HAP-1 (cell line): Measurements from ENCODE around the gene KCND3.

Experiments
- DNase-seq, 2 experiments: peaks; one replicate each; pipeline ENCODE4 v3.0.0-alpha.2; 2016 to 2020; ENCODE audit warnings: low spot score in 2 of 2
- H3K27me3 ChIP-seq: fragments of 250-450 bp; sonication (Bioruptor Pico); 2 replicates; pipeline ENCODE4 v1.5.1; 2020; ENCODE audit warnings: low read depth, mild to moderate bottlenecking, moderate library complexity
- H3K36me3 ChIP-seq: fragments of 250-450 bp; sonication (Bioruptor Pico); replicated peaks from 2 replicates; pipeline ENCODE4 v1.5.1; 2020; ENCODE audit warnings: mild to moderate bottlenecking
- H3K4me1 ChIP-seq: fragments of 250-450 bp; sonication (Bioruptor Pico); 2 replicates; pipeline ENCODE4 v1.5.1; 2020; ENCODE audit warnings: mild to moderate bottlenecking
- H3K4me3 ChIP-seq: fragments of 250-450 bp; sonication (Bioruptor Pico); 2 replicates; pipeline ENCODE4 v1.5.1; 2020; ENCODE audit warnings: mild to moderate bottlenecking, moderate library complexity
- H3K9me3 ChIP-seq: fragments of 250-450 bp; sonication (Bioruptor Pico); 2 replicates; pipeline ENCODE4 v1.5.1; 2020; ENCODE audit warnings: mild to moderate bottlenecking, moderate library complexity
- in situ Hi-C: fragments of 300-500 bp; cut with MboI; formaldehyde crosslinking; loops from 3 replicates; pipeline ENCODE4 v1.14.3; 2020; ENCODE audit warnings: low sequenced_read_pairs, inconsistent platforms, mixed read lengths

KCND3 gene

DNA sequence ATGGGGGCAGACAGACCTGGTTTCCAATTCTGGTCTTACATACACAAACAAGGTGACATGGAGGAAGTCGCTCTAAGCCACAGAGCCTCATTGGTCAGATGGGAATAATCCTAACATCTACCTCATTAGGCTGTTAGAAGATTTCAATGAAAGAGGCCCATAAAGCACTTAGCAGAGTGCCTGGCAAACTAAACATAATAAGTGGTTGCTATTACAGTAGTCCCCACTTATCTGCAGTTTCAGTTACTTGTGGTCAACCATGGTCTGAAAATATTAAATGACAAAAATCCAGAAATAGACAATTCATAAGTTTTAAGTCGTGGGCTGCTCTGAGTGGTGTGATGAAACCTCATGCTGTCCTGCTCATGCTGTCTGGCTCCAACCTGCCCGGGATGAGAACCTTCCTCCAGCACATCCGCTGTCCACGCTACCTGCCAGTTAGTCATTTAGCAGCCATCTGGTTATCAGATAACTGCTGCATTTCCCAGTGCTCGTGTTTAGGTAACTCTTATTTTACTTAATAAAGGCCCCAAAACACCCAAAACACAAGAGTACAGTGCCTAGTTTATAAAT is 121.5 kb downstream of the KCND3 start:
- Histone ChIP-seq H3K4me3 (no peak overlapping the region), H3K4me1 (no peaks in the 10 kb centered on the region), H3K27me3 (peaks cover 25% of the 10 kb centered on the region), H3K36me3 (no peaks in the 10 kb centered on the region), H3K9me3 (no peaks in the 10 kb centered on the region)
- no peak for DNase-seq
- in situ Hi-C loops = no loop called here

DNA sequence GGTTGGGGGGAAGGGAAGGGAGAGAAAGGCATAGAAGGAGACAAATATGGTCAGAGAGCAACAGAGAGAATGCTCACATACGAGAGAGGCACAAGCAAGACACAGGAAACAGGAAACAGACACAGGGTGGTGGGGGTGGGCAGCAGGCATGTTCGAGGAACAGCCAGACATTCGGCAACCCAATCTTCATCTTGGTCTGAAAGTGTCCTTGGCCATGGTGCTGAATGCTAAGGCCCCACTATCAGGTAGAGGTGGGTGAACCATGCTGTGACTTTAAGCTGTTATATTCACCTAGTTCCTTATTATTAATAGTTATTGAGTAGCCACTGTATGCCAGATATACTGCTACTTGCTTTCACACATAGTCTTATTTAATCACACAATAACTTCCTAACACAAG is 124.6 kb downstream of the KCND3 start:
- Histone ChIP-seq H3K4me1 (no peaks in the 10 kb centered on the region), H3K36me3 (no peaks in the 10 kb centered on the region), H3K4me3 (no peak overlapping the region), H3K9me3 (no peaks in the 10 kb centered on the region), H3K27me3 (peaks cover 4% of the 10 kb centered on the region; the same call in 1 of the 2 replicates)
- peak in 1 of 2 experiments; percentile 15 for DNase-seq
- in situ Hi-C loops = no loop called here

DNA sequence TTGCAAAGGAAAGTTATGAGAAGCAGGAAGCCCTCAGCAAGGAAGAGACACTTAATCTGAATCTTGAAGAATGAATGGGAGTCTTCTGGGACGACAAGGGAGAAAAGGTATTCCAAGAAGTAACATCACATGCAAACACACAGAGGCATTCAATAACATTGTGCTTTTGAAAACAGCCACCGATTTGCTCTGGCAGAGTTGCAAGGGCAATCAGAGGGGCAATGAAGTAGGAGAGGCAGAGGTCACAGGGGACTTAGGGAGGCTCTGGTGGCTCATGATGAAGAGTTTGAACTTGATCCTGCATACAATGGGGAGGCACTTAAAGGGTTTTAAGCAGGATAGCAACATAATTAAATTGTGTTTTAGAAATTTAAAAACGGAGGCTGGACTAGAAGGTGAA is 126.1 kb downstream of the KCND3 start:
- Histone ChIP-seq H3K4me3 (no peak overlapping the region), H3K36me3 (no peaks in the 10 kb centered on the region), H3K27me3 (0 out of 2 replicates have a peak, but pooled peaks cover 3% of the 10 kb centered on the region), H3K9me3 (no peaks in the 10 kb centered on the region), H3K4me1 (no peaks in the 10 kb centered on the region)
- no peak for DNase-seq
- in situ Hi-C loops = no loop called here

DNA sequence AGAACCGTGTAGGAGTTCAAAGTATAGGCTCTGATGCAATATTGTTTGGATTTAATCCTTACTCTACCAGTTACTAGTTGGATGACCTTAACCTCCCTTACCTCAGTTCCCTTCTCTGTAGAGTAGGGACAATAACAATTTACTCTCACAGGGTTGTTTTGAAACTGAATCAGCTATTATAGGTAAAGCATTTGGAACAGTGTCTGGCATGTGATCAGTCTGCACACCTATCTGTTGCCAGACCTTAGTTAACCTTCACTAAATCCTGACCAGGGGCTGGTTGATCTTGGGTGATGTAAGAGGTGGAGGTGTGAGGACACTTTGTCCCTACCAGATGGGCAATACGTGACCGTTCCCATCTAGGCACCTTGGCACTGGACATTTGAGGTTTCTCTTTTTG is 126.9 kb downstream of the KCND3 start:
- no peaks in the 10 kb centered on the region for H3K4me1 ChIP-seq
- H3K27me3 ChIP-seq = 0 out of 2 replicates have a peak, but pooled peaks cover 3% of the 10 kb centered on the region
- no peak overlapping the region for H3K4me3 ChIP-seq
- no peaks in the 10 kb centered on the region for H3K9me3 ChIP-seq
- no peak for DNase-seq
- in situ Hi-C loops = no loop called here
- H3K36me3 ChIP-seq = no peaks in the 10 kb centered on the region

DNA sequence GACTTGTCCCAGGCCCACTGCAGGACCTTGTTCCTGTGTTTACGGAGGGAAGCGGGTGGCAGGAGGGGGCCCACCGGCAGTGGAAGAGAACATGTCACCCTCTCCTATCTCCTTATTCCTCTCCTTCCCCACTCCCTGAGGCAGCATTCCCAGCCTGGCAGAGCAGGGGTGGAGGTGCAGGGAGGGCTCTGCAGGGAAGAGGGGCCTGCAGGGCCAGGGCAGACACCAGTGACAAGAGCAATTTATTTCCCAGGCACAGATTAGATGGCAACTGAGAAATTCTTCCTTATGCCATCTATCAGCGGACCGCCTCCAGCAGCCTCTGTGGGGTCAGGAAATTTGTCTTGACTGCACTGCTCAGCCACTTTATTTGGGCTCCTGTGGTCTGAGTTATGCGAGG is 127.9 kb downstream of the KCND3 start:
- H3K36me3 ChIP-seq = no peaks in the 10 kb centered on the region
- no peak overlapping the region for H3K4me3 ChIP-seq
- DNase-seq = no peak
- in situ Hi-C loops = no loop called here
- no peaks in the 10 kb centered on the region for H3K9me3 ChIP-seq
- no peaks in the 10 kb centered on the region for H3K4me1 ChIP-seq
- 0 out of 2 replicates have a peak, but pooled peaks cover 3% of the 10 kb centered on the region for H3K27me3 ChIP-seq

DNA sequence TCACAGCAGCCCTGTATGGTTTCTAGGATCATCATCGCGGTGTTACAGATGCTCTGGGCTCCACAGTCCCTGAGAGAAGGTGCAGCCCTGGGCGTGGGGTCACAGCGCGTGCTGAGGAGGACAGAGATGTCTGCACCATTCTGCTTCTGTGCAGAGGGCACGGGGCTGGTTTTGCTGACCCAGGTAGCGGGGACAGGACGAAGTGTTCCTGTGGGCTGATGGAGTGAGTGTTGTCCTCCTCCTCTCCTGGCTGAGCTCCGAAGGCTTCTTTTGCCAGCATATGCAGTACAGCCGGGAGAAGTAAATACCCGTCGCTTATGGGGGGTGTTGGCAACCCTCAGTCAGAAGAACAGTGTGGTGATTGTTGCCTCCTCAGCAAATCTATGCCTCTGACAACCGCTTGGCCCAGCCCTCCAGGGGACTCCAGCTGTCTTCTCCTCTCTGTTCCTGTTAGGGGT is 132.2 kb downstream of the KCND3 start:
- in situ Hi-C loops = no loop called here
- no peak for DNase-seq
- H3K9me3 ChIP-seq = 0 out of 2 replicates have a peak, but pooled peaks cover 4% of the 10 kb centered on the region
- H3K4me1 ChIP-seq = no peaks in the 10 kb centered on the region
- H3K27me3 ChIP-seq = no peaks in the 10 kb centered on the region
- H3K4me3 ChIP-seq = no peak overlapping the region
- no peaks in the 10 kb centered on the region for H3K36me3 ChIP-seq

DNA sequence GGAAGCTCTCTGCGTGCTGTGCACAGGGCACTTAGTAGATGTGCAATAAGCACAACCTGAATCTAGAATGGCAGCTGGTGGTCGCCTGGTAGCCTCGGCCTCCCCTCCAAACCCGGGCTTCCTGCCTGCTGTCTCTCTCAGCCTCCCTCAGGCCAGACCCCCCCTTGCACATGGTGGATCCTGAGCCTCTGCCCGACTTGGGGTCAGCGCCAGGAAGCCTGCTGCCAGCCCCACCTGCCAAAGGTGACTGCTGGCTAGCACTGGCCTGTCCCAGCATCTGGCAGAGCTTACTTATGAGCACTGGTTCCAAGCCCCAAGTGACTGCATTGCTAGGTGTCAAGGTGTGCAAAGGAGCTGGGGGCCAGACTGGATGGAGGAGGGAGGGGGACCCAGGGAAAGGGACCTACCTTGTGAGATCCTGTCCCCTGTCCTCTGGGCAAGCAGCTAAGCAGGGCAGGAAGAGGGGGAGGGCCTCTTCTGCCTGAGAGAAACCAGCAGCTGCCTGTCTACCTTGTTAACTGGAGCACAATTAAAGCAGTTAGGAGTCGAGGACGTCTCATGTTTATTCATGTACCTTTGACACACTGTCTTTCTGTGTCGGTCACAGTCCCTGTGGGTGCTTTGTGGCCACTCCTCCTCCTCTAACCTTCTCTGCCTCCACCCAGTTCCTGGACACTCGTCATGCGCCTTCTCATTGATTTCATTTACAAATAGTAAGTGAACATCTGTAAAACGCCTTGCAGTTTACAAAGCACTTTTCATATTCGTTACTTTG is 132.9 kb downstream of the KCND3 start:
- Histone ChIP-seq H3K4me3 (no peak overlapping the region), H3K4me1 (no peaks in the 10 kb centered on the region), H3K36me3 (no peaks in the 10 kb centered on the region), H3K27me3 (no peaks in the 10 kb centered on the region), H3K9me3 (0 out of 2 replicates have a peak, but pooled peaks cover 4% of the 10 kb centered on the region)
- in situ Hi-C loops = no loop called here
- DNase-seq = no peak

DNA sequence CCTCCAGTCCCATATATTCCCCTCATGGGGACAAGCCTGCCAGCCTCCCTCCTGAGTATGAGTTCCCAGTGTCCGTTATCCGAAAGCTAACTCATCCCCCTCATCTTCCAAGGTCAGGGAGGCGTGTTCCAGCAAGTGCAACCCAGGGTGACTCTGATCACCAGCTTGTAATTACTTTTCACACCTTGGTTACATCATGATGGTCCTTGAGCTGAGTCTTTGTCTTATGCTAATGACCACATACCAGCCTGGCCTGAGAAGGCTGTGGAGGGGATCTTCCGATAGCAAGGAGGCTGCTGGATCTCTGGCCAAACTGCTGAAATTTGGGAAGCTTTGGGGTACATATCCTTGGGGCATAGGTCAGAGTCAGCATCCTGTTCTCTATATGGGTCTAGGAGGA is 134.2 kb downstream of the KCND3 start:
- no peaks in the 10 kb centered on the region for H3K27me3 ChIP-seq
- 0 out of 2 replicates have a peak, but pooled peaks cover 4% of the 10 kb centered on the region for H3K9me3 ChIP-seq
- no peaks in the 10 kb centered on the region for H3K4me1 ChIP-seq
- in situ Hi-C loops = no loop called here
- no peak for DNase-seq
- no peak overlapping the region for H3K4me3 ChIP-seq
- no peaks in the 10 kb centered on the region for H3K36me3 ChIP-seq

DNA sequence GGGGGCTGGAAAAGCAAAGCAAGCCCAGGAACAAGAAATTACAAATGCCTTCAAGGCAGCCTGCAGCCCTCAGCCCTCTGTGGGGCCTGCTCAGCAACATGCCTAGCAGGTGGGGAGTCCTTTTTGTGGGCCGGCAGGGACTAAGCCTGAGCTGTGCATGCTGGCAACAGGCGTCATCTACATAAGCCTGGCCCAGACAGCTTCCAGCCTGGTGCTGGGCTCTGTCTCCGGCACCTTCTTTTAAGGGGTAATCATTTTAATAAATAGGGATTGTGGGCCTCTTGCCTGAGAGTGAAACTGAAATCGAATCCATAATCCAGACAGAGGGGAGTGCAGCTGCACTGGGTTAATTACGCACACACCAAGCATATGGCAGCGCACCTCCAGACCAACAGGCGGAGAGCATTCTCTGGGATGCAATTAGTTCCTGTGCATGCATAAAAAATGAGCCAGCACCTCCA is 137.2 kb downstream of the KCND3 start:
- no peaks in the 10 kb centered on the region for H3K4me1 ChIP-seq
- H3K4me3 ChIP-seq = no peak overlapping the region
- H3K27me3 ChIP-seq = no peaks in the 10 kb centered on the region
- DNase-seq = no peak
- no peaks in the 10 kb centered on the region for H3K36me3 ChIP-seq
- H3K9me3 ChIP-seq = 0 out of 2 replicates have a peak, but pooled peaks cover 4% of the 10 kb centered on the region
- in situ Hi-C loops = no loop called here

DNA sequence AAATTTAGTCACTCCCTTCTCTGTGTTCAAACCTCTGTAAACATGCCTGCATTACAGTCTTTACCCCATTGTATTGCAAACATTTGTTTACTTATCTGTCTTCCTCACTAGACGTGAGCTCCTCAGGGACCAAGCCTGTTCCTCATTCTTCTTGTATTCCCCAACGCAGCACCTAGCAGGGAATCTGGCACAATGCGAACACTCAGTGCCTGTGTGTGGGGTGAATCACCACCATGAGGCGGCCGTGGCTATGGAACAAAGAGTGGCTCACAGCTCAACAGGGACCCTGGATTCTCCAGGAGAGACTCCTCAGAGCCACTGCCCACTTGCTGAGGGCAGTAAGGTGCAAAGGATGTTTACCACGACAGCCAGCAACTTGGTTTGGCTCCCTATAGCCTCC is 137.9 kb downstream of the KCND3 start:
- H3K36me3 ChIP-seq = no peaks in the 10 kb centered on the region
- no peaks in the 10 kb centered on the region for H3K4me1 ChIP-seq
- H3K27me3 ChIP-seq = no peaks in the 10 kb centered on the region
- DNase-seq = no peak
- no peak overlapping the region for H3K4me3 ChIP-seq
- 0 out of 2 replicates have a peak, but pooled peaks cover 4% of the 10 kb centered on the region for H3K9me3 ChIP-seq
- in situ Hi-C loops = no loop called here

DNA sequence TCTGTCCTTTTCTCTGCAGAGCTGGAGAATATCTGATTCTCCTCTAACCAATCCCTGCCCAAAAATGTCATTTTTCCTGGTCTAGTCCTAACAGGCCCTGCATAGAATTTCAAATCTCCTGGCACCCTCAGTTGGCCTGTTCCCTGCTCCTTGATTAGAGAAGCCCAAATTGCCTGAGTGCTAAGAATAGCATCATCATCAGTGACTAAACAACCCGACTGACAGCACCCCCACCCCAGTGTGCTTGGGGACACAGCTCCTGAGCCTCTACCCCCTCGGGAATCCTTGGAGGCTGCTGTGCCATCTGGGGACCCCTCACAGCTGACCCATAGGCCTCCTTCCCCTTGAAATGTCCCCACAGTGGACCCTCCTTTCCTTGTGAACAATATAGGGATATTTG is 139.4 kb downstream of the KCND3 start:
- no peak for DNase-seq
- H3K36me3 ChIP-seq = no peaks in the 10 kb centered on the region
- H3K4me3 ChIP-seq = no peak overlapping the region
- in situ Hi-C loops = no loop called here
- H3K9me3 ChIP-seq = 0 out of 2 replicates have a peak, but pooled peaks cover 4% of the 10 kb centered on the region
- H3K4me1 ChIP-seq = no peaks in the 10 kb centered on the region
- H3K27me3 ChIP-seq = no peaks in the 10 kb centered on the region; the same call in 1 of the 2 replicates

DNA sequence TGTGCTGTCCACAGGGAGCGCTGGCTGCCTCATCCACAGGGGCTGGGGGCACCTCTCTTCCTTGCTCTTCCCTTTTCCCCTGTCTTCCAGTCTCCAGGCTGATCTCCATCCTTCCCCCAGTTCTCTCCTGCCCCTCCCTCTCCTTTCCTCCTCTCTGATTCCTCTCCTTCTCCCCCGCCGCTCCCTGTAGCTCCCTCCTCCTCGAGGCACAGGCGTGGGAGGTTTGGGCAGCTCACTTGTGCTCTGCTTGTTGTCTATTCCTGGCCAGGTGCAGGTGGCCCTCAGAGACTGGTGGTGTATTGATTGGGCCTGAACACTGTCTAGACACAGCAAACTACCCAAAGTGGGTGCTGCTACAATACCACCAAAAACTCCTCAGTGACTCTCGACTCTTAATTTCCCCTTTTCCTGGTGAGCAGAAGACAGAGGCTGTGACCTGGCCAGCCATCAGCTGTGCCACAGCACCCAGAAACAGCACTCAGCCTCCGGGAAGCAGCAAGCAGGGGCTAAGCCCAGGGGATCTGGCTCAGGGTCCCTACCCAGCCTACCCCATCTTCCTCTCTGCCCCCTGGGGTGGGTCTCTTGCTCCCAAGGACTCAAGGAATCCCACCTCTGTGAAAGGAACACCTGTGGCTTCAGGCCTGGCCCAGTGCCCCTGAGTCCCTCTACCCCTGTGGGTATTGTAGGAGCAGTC is 140.5 kb downstream of the KCND3 start:
- no peak for DNase-seq
- Histone ChIP-seq H3K4me1 (no peaks in the 10 kb centered on the region), H3K4me3 (no peak overlapping the region), H3K9me3 (0 out of 2 replicates have a peak, but pooled peaks cover 4% of the 10 kb centered on the region), H3K36me3 (no peaks in the 10 kb centered on the region), H3K27me3 (no peaks in the 10 kb centered on the region; the same call in 1 of the 2 replicates)
- in situ Hi-C loops = no loop called here

DNA sequence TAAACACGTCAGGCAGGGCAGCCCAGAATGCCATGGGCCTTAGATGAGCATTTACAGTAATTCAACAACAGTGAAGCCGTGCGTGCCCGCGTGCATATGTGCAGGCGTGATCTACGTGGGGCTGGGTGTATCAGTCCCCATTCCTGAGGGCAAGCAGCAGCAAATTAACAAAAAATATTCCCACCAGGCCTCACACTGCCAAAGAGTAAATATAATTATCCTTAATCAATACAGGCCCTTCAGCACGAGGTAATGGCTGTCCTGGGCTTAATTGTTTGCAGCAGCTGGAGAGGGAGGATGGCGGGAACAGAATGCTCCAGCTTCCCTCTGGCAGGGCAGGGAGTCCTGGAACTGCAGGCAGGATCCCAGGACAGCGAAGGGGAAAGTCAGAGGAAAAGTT is 142.0 kb downstream of the KCND3 start:
- no peaks in the 10 kb centered on the region for H3K9me3 ChIP-seq
- DNase-seq = no peak
- H3K4me3 ChIP-seq = no peak overlapping the region
- in situ Hi-C loops = no loop called here
- H3K36me3 ChIP-seq = no peaks in the 10 kb centered on the region
- H3K27me3 ChIP-seq = no peaks in the 10 kb centered on the region; the same call in 1 of the 2 replicates
- no peaks in the 10 kb centered on the region for H3K4me1 ChIP-seq

DNA sequence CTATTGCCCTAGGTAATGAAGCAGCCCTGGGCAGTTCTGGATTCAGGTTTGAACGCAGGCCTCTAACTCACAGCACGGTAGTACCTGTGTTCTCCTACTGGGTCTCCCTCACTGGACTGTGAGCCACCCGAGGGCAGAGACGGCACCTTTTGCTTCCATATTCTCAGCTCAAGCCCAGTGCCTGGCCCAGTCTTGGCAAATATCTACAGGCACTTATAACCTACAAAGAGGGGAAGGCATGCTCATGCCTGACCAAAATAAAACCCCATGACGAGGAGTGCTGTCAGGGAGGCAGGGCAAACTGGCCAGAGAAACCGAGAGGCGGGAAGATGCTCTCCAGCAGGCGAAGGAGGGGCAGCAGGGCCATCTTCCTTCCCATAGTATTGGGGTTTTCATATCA is 142.6 kb downstream of the KCND3 start:
- Histone ChIP-seq H3K4me1 (no peaks in the 10 kb centered on the region), H3K9me3 (no peaks in the 10 kb centered on the region), H3K36me3 (no peaks in the 10 kb centered on the region), H3K27me3 (no peaks in the 10 kb centered on the region; the same call in 1 of the 2 replicates), H3K4me3 (no peak overlapping the region)
- no peak for DNase-seq
- in situ Hi-C loops = no loop called here
